Left lung (tissue), 10 donors: ENCODE measurements around the gene KREMEN2. TPM values are rescaled to one million over a fixed set of nuclear protein-coding genes. Genes with fewer than 3 reads are reported as not detected.

Experiments used
- ATAC-seq: fragments of 200-7000 bp; cut with Tn5 transposase; one replicate; pipeline ENCODE4 v1.9.1; 2020; ENCODE audit warnings: moderate library complexity
- DNase-seq, 4 donors: peaks; one replicate each; pipeline ENCODE4 v3.0.0-alpha.2; 2013 to 2020
- H3K27ac ChIP-seq, 2 donors: fragments of 200-600 bp; sonication (generic) in 1 of 2; one replicate each; pipeline versions ENCODE4 v1.5.0 to v1.8.0; 2020 to 2021
- H3K27me3 ChIP-seq, 2 donors: fragments of 200-600 bp; sonication (generic) in 1 of 2; one replicate each; pipeline versions ENCODE4 v1.5.0 to v1.8.0; 2020 to 2021
- H3K36me3 ChIP-seq, 2 donors: fragments of 200-600 bp; sonication (generic) in 1 of 2; one replicate each; pipeline versions ENCODE4 v1.5.0 to v1.8.0; 2020 to 2021
- H3K4me1 ChIP-seq, 2 donors: fragments of 200-600 bp; one replicate each; pipeline ENCODE4 v1.8.0; 2021
- H3K4me3 ChIP-seq, 2 donors: fragments of 200-600 bp; sonication (generic) in 1 of 2; one replicate each; pipeline versions ENCODE4 v1.5.0 to v1.8.0; 2020 to 2021; ENCODE audit warnings: mild to moderate bottlenecking in 1 of 2
- H3K9me3 ChIP-seq, 2 donors: fragments of 200-600 bp; sonication (generic) in 1 of 2; one replicate each; pipeline versions ENCODE4 v1.5.0 to v1.8.0; 2020 to 2021
- intact Hi-C, 2 donors: fragments of 100-400 bp; cut with DNase I; formaldehyde crosslinking; loops; one replicate each; pipeline versions ENCODE4 v1.11.2 to v1.14.2; 2022
- polyA plus RNA-seq, 6 donors: library from polyadenylated mRNA; unstranded; fragments of 120-200 nt; gene quantifications; one replicate each; pipeline ENCODE4 v1.2.1, GENCODE V29; 2013; ENCODE audit not compliant: insufficient read length in 6 of 6
- total RNA-seq, 2 donors: library from RNA; stranded (reverse); fragmentation: NEBNext Ultra II Directional; extraction: Animal tissue kit (Norgen Biotek cat#: 25700); gene quantifications; one replicate each; pipeline ENCODE4 v1.2.1, GENCODE V29; 2021
- TF ChIP-seq, protein P1 (sequence below), 2 donors: fragments of 200-600 bp; sonication (generic) in 1 of 2; IDR thresholded peaks; one replicate each; pipeline versions ENCODE4 v1.5.0 to v1.8.0; 2021; ENCODE audit warnings: antibody characterized with exemption in 2 of 2
- donor health status: DM: no; HTN: yes; CAD: no.
- donor health status: DM: no; HTN: no; CAD: no.

Gene KREMEN2
- total and polyA plus RNA-seq, 8 donors = 0.17 to 0.36 (median 0.20) TPM; not detected in 3

DNA sequence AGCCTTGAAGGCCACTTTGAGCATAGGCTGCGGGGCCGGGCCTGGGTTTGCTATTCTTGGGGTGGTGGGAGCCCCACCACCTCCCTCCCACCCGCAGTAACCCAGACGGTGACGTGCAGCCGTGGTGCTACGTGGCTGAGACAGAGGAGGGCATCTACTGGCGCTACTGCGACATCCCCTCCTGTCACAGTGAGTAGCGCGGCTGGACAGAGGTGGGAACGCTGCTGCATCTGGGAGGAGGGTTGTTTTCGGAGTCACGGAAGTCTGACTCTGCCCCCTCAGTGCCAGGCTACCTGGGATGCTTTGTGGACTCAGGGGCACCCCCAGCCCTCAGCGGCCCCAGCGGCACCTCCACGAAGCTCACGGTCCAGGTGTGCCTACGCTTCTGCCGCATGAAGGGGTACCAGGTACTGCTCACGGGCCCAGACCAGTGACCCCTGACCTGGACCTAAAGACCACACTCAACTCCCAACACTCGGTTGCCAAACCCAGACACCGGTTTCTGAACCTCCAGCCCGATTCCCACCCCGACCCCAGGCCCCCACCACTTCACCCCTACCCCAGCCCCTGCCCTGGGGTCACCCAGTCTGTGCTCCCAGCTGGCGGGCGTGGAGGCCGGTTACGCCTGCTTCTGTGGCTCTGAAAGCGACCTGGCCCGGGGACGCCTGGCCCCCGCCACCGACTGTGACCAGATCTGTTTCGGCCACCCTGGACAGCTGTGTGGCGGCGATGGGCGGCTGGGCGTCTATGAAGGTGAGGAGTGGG lies 2.1 kb downstream of the KREMEN2 start:
- H3K9me3 ChIP-seq = no peaks in the 10 kb centered on the region
- intact Hi-C loops = no loop called here
- no peak for ATAC-seq
- peaks cover 21 to 80% of the 10 kb centered on the region in 2 donors for H3K4me1 ChIP-seq
- H3K36me3 ChIP-seq = no peaks in the 10 kb centered on the region
- no peak overlapping the region for H3K27ac ChIP-seq
- TF ChIP-seq, protein P1, sequence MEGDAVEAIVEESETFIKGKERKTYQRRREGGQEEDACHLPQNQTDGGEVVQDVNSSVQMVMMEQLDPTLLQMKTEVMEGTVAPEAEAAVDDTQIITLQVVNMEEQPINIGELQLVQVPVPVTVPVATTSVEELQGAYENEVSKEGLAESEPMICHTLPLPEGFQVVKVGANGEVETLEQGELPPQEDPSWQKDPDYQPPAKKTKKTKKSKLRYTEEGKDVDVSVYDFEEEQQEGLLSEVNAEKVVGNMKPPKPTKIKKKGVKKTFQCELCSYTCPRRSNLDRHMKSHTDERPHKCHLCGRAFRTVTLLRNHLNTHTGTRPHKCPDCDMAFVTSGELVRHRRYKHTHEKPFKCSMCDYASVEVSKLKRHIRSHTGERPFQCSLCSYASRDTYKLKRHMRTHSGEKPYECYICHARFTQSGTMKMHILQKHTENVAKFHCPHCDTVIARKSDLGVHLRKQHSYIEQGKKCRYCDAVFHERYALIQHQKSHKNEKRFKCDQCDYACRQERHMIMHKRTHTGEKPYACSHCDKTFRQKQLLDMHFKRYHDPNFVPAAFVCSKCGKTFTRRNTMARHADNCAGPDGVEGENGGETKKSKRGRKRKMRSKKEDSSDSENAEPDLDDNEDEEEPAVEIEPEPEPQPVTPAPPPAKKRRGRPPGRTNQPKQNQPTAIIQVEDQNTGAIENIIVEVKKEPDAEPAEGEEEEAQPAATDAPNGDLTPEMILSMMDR (IDR thresholded peaks at IDR 0.05) = no peak
- H3K4me3 ChIP-seq = peak overlapping the region in 1 of 2 donors; percentile 13
- no peak for DNase-seq
- H3K27me3 ChIP-seq = peaks cover 69 to 75% of the 10 kb centered on the region in 2 donors

DNA sequence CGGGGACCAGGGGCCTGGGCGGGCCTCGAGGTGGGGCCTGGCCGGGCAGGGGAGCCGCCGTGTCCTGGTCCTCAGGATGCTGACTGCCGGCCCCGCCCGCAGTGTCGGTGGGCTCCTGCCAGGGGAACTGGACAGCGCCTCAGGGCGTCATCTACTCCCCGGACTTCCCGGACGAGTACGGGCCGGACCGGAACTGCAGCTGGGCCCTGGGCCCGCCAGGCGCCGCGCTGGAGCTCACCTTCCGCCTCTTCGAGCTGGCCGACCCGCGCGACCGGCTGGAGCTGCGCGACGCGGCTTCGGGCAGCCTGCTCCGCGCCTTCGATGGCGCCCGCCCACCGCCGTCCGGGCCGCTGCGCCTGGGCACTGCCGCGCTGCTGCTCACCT lies 2.7 kb downstream of the KREMEN2 start:
- no peak overlapping the region for H3K27ac ChIP-seq
- DNase-seq = peak in 2 of 4 donors; percentile 46 to 87
- H3K36me3 ChIP-seq = peaks cover 0 to 2% of the 10 kb centered on the region in 2 donors
- H3K27me3 ChIP-seq = peaks cover 68 to 70% of the 10 kb centered on the region in 2 donors
- intact Hi-C loops = no loop called here
- ATAC-seq = no peak
- peaks cover 21 to 78% of the 10 kb centered on the region in 2 donors for H3K4me1 ChIP-seq
- peak overlapping the region in 1 of 2 donors; percentile 13 for H3K4me3 ChIP-seq
- TF ChIP-seq, protein P1 (IDR thresholded peaks at IDR 0.05) = no peak
- H3K9me3 ChIP-seq = no peaks in the 10 kb centered on the region

DNA sequence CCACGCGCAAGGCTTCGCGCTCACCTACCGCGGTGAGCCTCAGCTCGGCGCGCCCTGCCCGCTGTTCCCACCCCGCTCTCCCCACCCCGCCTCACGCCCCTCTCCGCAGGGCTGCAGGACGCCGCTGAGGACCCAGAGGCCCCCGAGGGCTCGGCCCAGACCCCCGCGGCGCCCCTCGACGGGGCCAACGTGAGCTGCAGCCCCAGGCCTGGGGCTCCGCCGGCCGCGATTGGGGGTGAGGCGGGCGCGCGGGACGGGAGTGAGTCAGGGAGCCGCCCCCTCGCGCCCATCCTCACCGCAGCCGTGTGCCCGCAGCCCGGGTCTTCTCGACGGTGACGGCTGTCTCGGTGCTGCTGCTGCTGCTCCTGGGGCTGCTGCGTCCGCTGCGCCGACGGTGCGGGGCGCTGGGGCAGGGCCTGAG lies 3.1 kb downstream of the KREMEN2 start:
- intact Hi-C loops = no loop called here
- Histone ChIP-seq H3K4me1 (peaks cover 21 to 78% of the 10 kb centered on the region in 2 donors), H3K27me3 (peaks cover 64 to 65% of the 10 kb centered on the region in 2 donors), H3K4me3 (peak overlapping the region in 1 of 2 donors; percentile 13), H3K36me3 (peaks cover 0 to 6% of the 10 kb centered on the region in 2 donors), H3K27ac (no peak overlapping the region), H3K9me3 (no peaks in the 10 kb centered on the region)
- ATAC-seq (no peak), DNase-seq (peak in 1 of 4 donors; percentile 77)
- TF ChIP-seq, protein P1 (IDR thresholded peaks at IDR 0.05) = no peak

DNA sequence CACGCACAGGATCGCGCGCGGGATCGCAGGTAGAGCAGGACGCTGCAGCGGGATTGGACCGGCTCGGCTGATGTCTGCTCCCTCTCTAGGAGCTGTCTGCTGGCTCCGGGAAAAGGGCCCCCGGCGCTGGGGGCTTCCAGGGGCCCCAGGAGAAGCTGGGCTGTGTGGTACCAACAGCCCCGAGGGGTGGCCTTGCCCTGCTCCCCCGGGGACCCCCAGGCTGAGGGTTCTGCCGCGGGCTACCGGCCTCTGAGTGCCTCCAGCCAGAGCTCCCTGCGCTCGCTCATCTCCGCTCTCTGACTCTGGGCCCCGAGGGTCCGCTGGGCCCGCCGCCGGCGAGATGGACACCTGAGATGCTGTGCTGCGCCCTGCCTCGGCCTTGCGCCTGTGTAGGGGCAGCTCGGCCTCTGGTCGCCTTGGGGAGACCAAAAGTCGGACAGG lies 3.7 kb downstream of the KREMEN2 start:
- Histone ChIP-seq H3K4me3 (no peak overlapping the region), H3K27ac (no peak overlapping the region), H3K9me3 (no peaks in the 10 kb centered on the region), H3K36me3 (peaks cover 0 to 7% of the 10 kb centered on the region in 2 donors), H3K27me3 (peaks cover 59 to 60% of the 10 kb centered on the region in 2 donors), H3K4me1 (peaks cover 21 to 78% of the 10 kb centered on the region in 2 donors)
- TF ChIP-seq, protein P1 (IDR thresholded peaks at IDR 0.05) = no peak
- peak in 1 of 4 donors; percentile 71 for DNase-seq
- no peak for ATAC-seq
- intact Hi-C loops = no loop called here

GRCh38 chr16:2968368-2968737 lies 4.3 kb downstream of the KREMEN2 start:
- DNase-seq (no peak), ATAC-seq (no peak)
- H3K27ac ChIP-seq = no peak overlapping the region
- H3K36me3 ChIP-seq = peaks cover 0 to 7% of the 10 kb centered on the region in 2 donors
- H3K4me1 ChIP-seq = peaks cover 19 to 74% of the 10 kb centered on the region in 2 donors
- intact Hi-C loops = no loop called here
- no peaks in the 10 kb centered on the region for H3K9me3 ChIP-seq
- TF ChIP-seq, protein P1 (IDR thresholded peaks at IDR 0.05) = no peak
- H3K27me3 ChIP-seq = peaks cover 53 to 54% of the 10 kb centered on the region in 2 donors
- peak overlapping the region; percentile 72 to 80 for H3K4me3 ChIP-seq
